HepG2 (cell line): ENCODE results near the gene PVRIG. TPM values are rescaled to one million over a fixed set of nuclear protein-coding genes. Genes with fewer than 3 reads are reported as not detected.
A peak's percentile ranks its signal among the peaks of the same experiment; 100 is the strongest.

Experiments used
- ATAC-seq: fragments of 200-7000 bp; cut with Tn5 transposase; 3 replicates; pipeline ENCODE4 v1.9.1; 2020; ENCODE audit warnings: mild to moderate bottlenecking, moderate library complexity
- BruUV-seq: library from RNA; stranded (reverse); fragments of 400-500 nt; replicated peaks from 2 replicates; lab custom pipeline; 2021; lab: Mats Ljungman, UMichigan
- CTCF ChIA-PET: fragments of 300-600 bp; formaldehyde crosslinking; extraction: SDS; loops from one replicate; lab custom pipeline; 2021; ENCODE audit warnings: low total read pairs, inconsistent platforms, low intra/inter-chr PET ratio; lab: Yijun Ruan, JAX
- POLR2A ChIA-PET: fragments of 350-600 bp; sonication (Branson Sonifier 250); formaldehyde crosslinking; loops from one replicate; lab custom pipeline; 2020; ENCODE audit warnings: antibody characterized with exemption, inconsistent platforms; lab: Yijun Ruan, JAX
- DNase-seq: peaks from one replicate; pipeline ENCODE4 v3.0.0-alpha.2; 2015; ENCODE audit warnings: low spot score
- FAIRE-seq: peaks from 3 replicates; lab custom pipeline; 2011; peaks lifted over from hg19 to GRCh38; lab: Jason Lieb, UNC
- H2AFZ ChIP-seq: one replicate; pipeline ENCODE4 v1.6.1; 2011; ENCODE audit warnings: low read length, inconsistent platforms
- H3K27ac ChIP-seq: fragments of 300-600 bp; 3 replicates; pipeline ENCODE4 v1.8.0; 2011; ENCODE audit warnings: mixed run types, mild to moderate bottlenecking, mixed read lengths, low read length, inconsistent platforms; ENCODE audit not compliant: insufficient read depth; ENCODE audit errors: extremely low read length
- H3K27me3 ChIP-seq, 2 experiments: fragments of 200-600 bp in 1 of 2; 2 replicates in 1 of 2; 3 replicates in 1 of 2; pipeline versions ENCODE4 v1.6.0 to v1.8.0; 2011; ENCODE audit warnings: low read length in 2 of 2, mild to moderate bottlenecking in 2 of 2, moderate library complexity in 2 of 2, inconsistent platforms in 1 of 2; ENCODE audit not compliant: insufficient read depth in 2 of 2, control insufficient read depth in 1 of 2
- H3K36me3 ChIP-seq, 2 experiments: fragments of 200-600 bp in 1 of 2; replicated peaks in 1 of 2; 2 replicates in 1 of 2; 3 replicates in 1 of 2; pipeline versions ENCODE4 v1.5.1 to v1.8.0; 2011; ENCODE audit warnings: low read length in 2 of 2, inconsistent platforms in 1 of 2; ENCODE audit not compliant: insufficient read depth in 2 of 2, control insufficient read depth in 1 of 2
- H3K4me1 ChIP-seq: 2 replicates; pipeline ENCODE4 v1.5.1; 2012; ENCODE audit warnings: low read length, inconsistent platforms; ENCODE audit not compliant: insufficient read depth
- H3K4me2 ChIP-seq: 2 replicates; pipeline ENCODE4 v1.6.0; 2011; ENCODE audit warnings: low read depth, low read length, inconsistent platforms
- H3K4me3 ChIP-seq, 3 experiments: fragments of 200-600 bp in 1 of 3; sonication (generic), shearing (Covaris generic) in 1 of 3; replicated peaks in 1 of 3; 2 replicates each; pipeline ENCODE4 v1.5.1; 2011 to 2016; ENCODE audit warnings: low read length in 3 of 3, inconsistent platforms in 2 of 3, low read depth in 2 of 3, mild to moderate bottlenecking in 2 of 3, control low read depth in 1 of 3, mixed read lengths in 1 of 3; ENCODE audit not compliant: insufficient read depth in 1 of 3
- H3K79me2 ChIP-seq: one replicate; pipeline ENCODE4 v1.6.1; 2011; ENCODE audit warnings: low read length, inconsistent platforms; ENCODE audit not compliant: insufficient read depth
- H3K9ac ChIP-seq: 2 replicates; pipeline ENCODE4 v1.6.0; 2011; ENCODE audit warnings: mild to moderate bottlenecking, low read depth, low read length, inconsistent platforms; ENCODE audit not compliant: insufficient read depth
- H3K9me3 ChIP-seq: 2 replicates; pipeline ENCODE4 v1.5.1; 2012; ENCODE audit warnings: mild to moderate bottlenecking, low read length
- H4K20me1 ChIP-seq: 2 replicates; pipeline ENCODE4 v1.6.0; 2011; ENCODE audit warnings: inconsistent platforms, mild to moderate bottlenecking, low read length, moderate library complexity; ENCODE audit not compliant: insufficient read depth
- JARID2 ChIP-seq: sonication (generic); formaldehyde crosslinking; IDR thresholded peaks from 2 replicates; pipeline ENCODE4 v1.8.1; 2023; ENCODE audit warnings: missing genetic modification reagents, inconsistent platforms; ENCODE audit not compliant: insufficient replicate concordance
- KLF15 ChIP-seq: sonication (generic); formaldehyde crosslinking; IDR thresholded peaks from 2 replicates; pipeline ENCODE4 v1.8.1; 2023; ENCODE audit warnings: borderline replicate concordance, mild to moderate bottlenecking, inconsistent platforms, missing genetic modification reagents, mixed read lengths
- RAD51 ChIP-seq: fragments of 450-650 bp; IDR thresholded peaks from 2 replicates; pipeline ENCODE4 v1.6.1; 2016; ENCODE audit warnings: borderline replicate concordance
- SETDB1 ChIP-seq: sonication (generic); formaldehyde crosslinking; IDR thresholded peaks from 2 replicates; pipeline ENCODE4 v1.5.1; 2020; ENCODE audit warnings: missing genetic modification reagents, mild to moderate bottlenecking, borderline replicate concordance
- ZNF280B ChIP-seq: sonication (generic); formaldehyde crosslinking; IDR thresholded peaks from 2 replicates; pipeline ENCODE4 v1.5.0; 2020; ENCODE audit warnings: missing genetic modification reagents, mild to moderate bottlenecking, borderline replicate concordance
- ZSCAN22 ChIP-seq: sonication (generic); formaldehyde crosslinking; IDR thresholded peaks from 2 replicates; pipeline ENCODE4 v1.4.0; 2020; ENCODE audit warnings: mild to moderate bottlenecking, missing genetic modification reagents
- WGBS: methylation state at CpG from one replicate; pipeline ENCODE4 v1.1.6; 2017; ENCODE audit warnings: low lambda C conversion rate; 5-methylcytosine and 5-hydroxymethylcytosine counted together
- in situ Hi-C: cut with HindIII; loops from 2 replicates; pipeline ENCODE4 v1.10.0; 2017; ENCODE audit warnings: low pct_unique_long_range_greater_than_20kb; ENCODE audit not compliant: extremely low pct_ligation_motif_present
- intact Hi-C: fragments of 100-400 bp; cut with micrococcal nuclease; formaldehyde crosslinking; loops from one replicate; pipeline ENCODE4 v1.10.0; 2022; ENCODE audit not compliant: unreplicated experiment
- polyA plus RNA-seq, 8 experiments: library from polyadenylated mRNA; depleted of rRNA in 3 of 8; stranded (reverse) in 7 of 8; unstranded in 1 of 8; fragments of >200 nt; fragmentation: Illumina TruSeq in 4 of 8; extraction: Trizol in 4 of 8; gene quantifications; 2 replicates each; pipeline versions ENCODE4 v1.2.1 to v1.2.3, GENCODE V29; 2011 to 2016; ENCODE audit warnings: low read depth in 4 of 8, missing spikeins in 1 of 8, mixed read lengths in 1 of 8; ENCODE audit not compliant: insufficient read depth in 1 of 8
- total RNA-seq, 5 experiments: library from RNA; depleted of rRNA; stranded (reverse); fragments of >200 nt; fragmentation: Illumina TruSeq; extraction: Trizol; gene quantifications; 2 replicates each; pipeline ENCODE4 v1.2.3, GENCODE V29; 2016; ENCODE audit warnings: low read depth in 1 of 5
- TF ChIP-seq, protein P1 (sequence below): sonication (generic); formaldehyde crosslinking; IDR thresholded peaks from 2 replicates; pipeline ENCODE4 v1.4.0; 2020; ENCODE audit warnings: mild to moderate bottlenecking, missing genetic modification reagents

PVRIG gene
- total and polyA plus RNA-seq, 2 of the 13 experiments (the other 11 are each of a cell fraction or from before 2014, with no cell fraction given): not detected

- TF ChIP-seq, protein P1, sequence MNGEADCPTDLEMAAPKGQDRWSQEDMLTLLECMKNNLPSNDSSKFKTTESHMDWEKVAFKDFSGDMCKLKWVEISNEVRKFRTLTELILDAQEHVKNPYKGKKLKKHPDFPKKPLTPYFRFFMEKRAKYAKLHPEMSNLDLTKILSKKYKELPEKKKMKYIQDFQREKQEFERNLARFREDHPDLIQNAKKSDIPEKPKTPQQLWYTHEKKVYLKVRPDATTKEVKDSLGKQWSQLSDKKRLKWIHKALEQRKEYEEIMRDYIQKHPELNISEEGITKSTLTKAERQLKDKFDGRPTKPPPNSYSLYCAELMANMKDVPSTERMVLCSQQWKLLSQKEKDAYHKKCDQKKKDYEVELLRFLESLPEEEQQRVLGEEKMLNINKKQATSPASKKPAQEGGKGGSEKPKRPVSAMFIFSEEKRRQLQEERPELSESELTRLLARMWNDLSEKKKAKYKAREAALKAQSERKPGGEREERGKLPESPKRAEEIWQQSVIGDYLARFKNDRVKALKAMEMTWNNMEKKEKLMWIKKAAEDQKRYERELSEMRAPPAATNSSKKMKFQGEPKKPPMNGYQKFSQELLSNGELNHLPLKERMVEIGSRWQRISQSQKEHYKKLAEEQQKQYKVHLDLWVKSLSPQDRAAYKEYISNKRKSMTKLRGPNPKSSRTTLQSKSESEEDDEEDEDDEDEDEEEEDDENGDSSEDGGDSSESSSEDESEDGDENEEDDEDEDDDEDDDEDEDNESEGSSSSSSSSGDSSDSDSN (CRISPR knock-in tag): no peak
- TF ChIP-seq KLF15 (CRISPR knock-in tag): no peak
- no peak for TF ChIP-seq ZNF280B
- TF ChIP-seq JARID2 (CRISPR knock-in tag): no peak
- TF ChIP-seq RAD51: no peak
Observed at GRCh38 chr7:100221231-100221718, 1.5 kb downstream of the PVRIG start (continued).

DNA sequence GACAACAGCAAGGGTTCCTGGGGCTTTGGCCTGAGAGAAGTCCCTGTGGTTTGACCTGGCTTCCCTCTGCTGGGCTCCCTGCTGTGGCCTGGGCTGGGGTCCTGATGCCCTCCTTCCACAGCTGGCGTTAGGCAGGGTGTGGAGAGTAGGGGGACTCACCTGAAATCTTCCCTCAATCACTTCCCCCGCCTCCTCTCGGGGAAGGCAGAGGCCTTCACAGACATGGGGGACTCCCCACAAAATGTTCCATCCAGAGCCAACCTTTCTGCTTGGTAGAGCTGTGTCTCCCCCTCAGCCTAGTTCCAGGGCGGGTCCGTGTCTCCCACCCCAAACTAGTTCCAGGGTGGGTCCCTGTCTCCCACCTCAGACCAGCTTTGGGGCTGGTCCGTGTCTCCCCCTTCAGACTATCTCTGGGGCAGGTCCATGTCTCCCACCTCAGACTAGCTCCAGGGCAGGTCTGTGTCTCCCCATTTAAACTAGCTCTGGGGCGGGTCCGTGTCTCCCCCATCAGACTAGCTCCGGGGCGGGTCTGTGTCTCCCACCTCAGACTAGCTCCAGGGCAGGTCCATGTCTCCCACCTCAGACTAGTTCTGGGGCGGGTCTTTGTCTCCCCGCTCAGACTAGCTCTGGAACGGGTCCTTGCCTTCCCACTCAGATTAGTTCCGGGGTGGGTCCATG lies 2.2 kb downstream of the PVRIG start:
- BruUV-seq: no TSS peak
- TF ChIP-seq SETDB1 (no peak), ZSCAN22 (peak; percentile 89)
- TF ChIP-seq, all 625 proteins: peak for 1
- no peaks in the 10 kb centered on the region for H3K79me2 ChIP-seq
- H3K27me3 ChIP-seq: no peaks in the 10 kb centered on the region
- ChIA-PET CTCF (no interaction called here), POLR2A (no interaction called here)
- no peaks in the 10 kb centered on the region for H4K20me1 ChIP-seq
- no peak for FAIRE-seq
- H3K9me3 ChIP-seq: no peaks in the 10 kb centered on the region
- peaks cover 5% of the 10 kb centered on the region; the same call in 1 of the 2 replicates for H3K4me1 ChIP-seq
- H3K4me2 ChIP-seq: no peak overlapping the region
- ATAC-seq: no peak
- intact Hi-C loops: no loop called here
- peaks cover 9 to 18% of the 10 kb centered on the region in 2 experiments; a peak in 3 of 5 replicates for H3K36me3 ChIP-seq
- no peak overlapping the region for H3K27ac ChIP-seq
- no peak overlapping the region for H3K9ac ChIP-seq
- H3K4me3 ChIP-seq: no peak overlapping the region
- no peak overlapping the region for H2AFZ ChIP-seq
- in situ Hi-C loops: no loop called here
- DNase-seq: no peak
- WGBS: 97% methylated on average over 13 of the region's 14 CpGs
